DND-41 (cell line): ENCODE results near the gene COL15A1.

Experiments used
- ATAC-seq: fragments of 200-7000 bp; cut with Tn5 transposase; 3 replicates; pipeline ENCODE4 v1.9.1; 2021; ENCODE audit warnings: low read depth; ENCODE audit not compliant: insufficient read depth
- DNase-seq: peaks from one replicate; pipeline ENCODE4 v3.0.0-alpha.2; 2020
- H2AFZ ChIP-seq: 2 replicates; pipeline ENCODE4 v1.6.0; 2012; ENCODE audit warnings: low read depth, low read length
- H3K27ac ChIP-seq: 2 replicates; pipeline ENCODE4 v1.5.1; 2012; ENCODE audit warnings: low read length, inconsistent platforms
- H3K27me3 ChIP-seq: fragments of 200-600 bp; sonication (generic); 2 replicates; pipeline ENCODE4 v1.6.0; 2012; ENCODE audit warnings: low read length, mild to moderate bottlenecking, inconsistent platforms; ENCODE audit not compliant: insufficient read depth, poor library complexity
- H3K36me3 ChIP-seq: 2 replicates; pipeline ENCODE4 v1.5.1; 2012; ENCODE audit warnings: low read length, inconsistent platforms; ENCODE audit not compliant: insufficient read depth
- H3K4me1 ChIP-seq: 2 replicates; pipeline ENCODE4 v1.5.1; 2012; ENCODE audit warnings: mild to moderate bottlenecking, low read length; ENCODE audit not compliant: insufficient read depth
- H3K4me2 ChIP-seq: 2 replicates; pipeline ENCODE4 v1.6.0; 2012; ENCODE audit warnings: mild to moderate bottlenecking, moderate library complexity, low read length, inconsistent platforms; ENCODE audit not compliant: insufficient read depth
- H3K4me3 ChIP-seq, 2 experiments: fragments of 200-600 bp in 1 of 2; shearing (Covaris generic) in 1 of 2; 2 replicates each; pipeline ENCODE4 v1.5.1; 2012 to 2016; ENCODE audit warnings: inconsistent platforms in 2 of 2, low read length in 2 of 2, mild to moderate bottlenecking in 2 of 2, low read depth in 1 of 2, moderate library complexity in 1 of 2
- H3K79me2 ChIP-seq: 2 replicates; pipeline ENCODE4 v1.6.0; 2012; ENCODE audit warnings: low read length, inconsistent platforms; ENCODE audit not compliant: insufficient read depth
- H3K9ac ChIP-seq: 2 replicates; pipeline ENCODE4 v1.6.0; 2012; ENCODE audit warnings: low read depth, mild to moderate bottlenecking, inconsistent platforms, low read length, moderate library complexity
- H3K9me3 ChIP-seq: 2 replicates; pipeline ENCODE4 v1.5.1; 2012; ENCODE audit warnings: low read length, moderate library complexity, mild to moderate bottlenecking, inconsistent platforms; ENCODE audit not compliant: insufficient read depth, severe bottlenecking
- H4K20me1 ChIP-seq: 2 replicates; pipeline ENCODE4 v1.6.0; 2012; ENCODE audit warnings: low read length; ENCODE audit not compliant: insufficient read depth
- CTCF ChIP-seq: IDR thresholded peaks from 2 replicates; pipeline ENCODE4 v1.5.1; 2012; ENCODE audit warnings: borderline replicate concordance, low read length, moderate library complexity, mild to moderate bottlenecking; ENCODE audit not compliant: poor library complexity, severe bottlenecking; ENCODE audit errors: extremely low read depth
- EZH2 ChIP-seq: IDR thresholded peaks from 3 replicates; pipeline ENCODE4 v1.6.1; 2012; ENCODE audit warnings: borderline replicate concordance, low read depth, mild to moderate bottlenecking, moderate library complexity, low read length, inconsistent platforms; ENCODE audit not compliant: severe bottlenecking

COL15A1 gene

GRCh38 chr9:99042620-99043019 is 98.9 kb downstream of the COL15A1 start:
- no peak overlapping the region for H3K9ac ChIP-seq
- no peak overlapping the region for H3K4me2 ChIP-seq
- no peak overlapping the region for H3K27ac ChIP-seq
- DNase-seq (no peak), ATAC-seq (no peak)
- H3K27me3 ChIP-seq: no peaks in the 10 kb centered on the region
- H3K4me1 ChIP-seq: no peaks in the 10 kb centered on the region
- TF ChIP-seq EZH2 (no peak), CTCF (no peak)
- no peak overlapping the region for H2AFZ ChIP-seq
- H3K9me3 ChIP-seq: peaks cover 5% of the 10 kb centered on the region
- no peaks in the 10 kb centered on the region for H3K36me3 ChIP-seq
- no peak overlapping the region for H3K4me3 ChIP-seq
- H4K20me1 ChIP-seq: no peaks in the 10 kb centered on the region
- no peaks in the 10 kb centered on the region for H3K79me2 ChIP-seq

- Histone ChIP-seq H3K4me2 (no peak overlapping the region), H3K27ac (no peak overlapping the region), H3K79me2 (no peaks in the 10 kb centered on the region), H3K9me3 (peaks cover 5% of the 10 kb centered on the region), H4K20me1 (no peaks in the 10 kb centered on the region), H2AFZ (no peak overlapping the region), H3K4me3 (no peak overlapping the region), H3K9ac (no peak overlapping the region), H3K36me3 (no peaks in the 10 kb centered on the region), H3K27me3 (no peaks in the 10 kb centered on the region), H3K4me1 (no peaks in the 10 kb centered on the region)
- ATAC-seq (no peak), DNase-seq (no peak)
- no peak for TF ChIP-seq EZH2
- TF ChIP-seq CTCF: no peak
These were observed 101.1 kb downstream of the COL15A1 start for GRCh38 chr9:99044827-99045226.

GRCh38 chr9:99046068-99046467 is 102.4 kb downstream of the COL15A1 start:
- H3K27me3 ChIP-seq: no peaks in the 10 kb centered on the region
- H3K4me3 ChIP-seq: no peak overlapping the region
- no peaks in the 10 kb centered on the region for H3K79me2 ChIP-seq
- H4K20me1 ChIP-seq: no peaks in the 10 kb centered on the region
- ATAC-seq: no peak
- no peak for TF ChIP-seq EZH2
- no peak for TF ChIP-seq CTCF
- H3K27ac ChIP-seq: no peak overlapping the region
- no peaks in the 10 kb centered on the region for H3K36me3 ChIP-seq
- H3K9me3 ChIP-seq: peaks cover 5% of the 10 kb centered on the region
- no peak overlapping the region for H2AFZ ChIP-seq
- no peak overlapping the region for H3K4me2 ChIP-seq
- H3K9ac ChIP-seq: no peak overlapping the region
- DNase-seq: no peak
- H3K4me1 ChIP-seq: no peaks in the 10 kb centered on the region

- no peak overlapping the region for H3K4me2 ChIP-seq
- no peaks in the 10 kb centered on the region for H3K4me1 ChIP-seq
- no peak for ATAC-seq
These were observed 102.9 kb downstream of the COL15A1 start for GRCh38 chr9:99046542-99047071.

More at GRCh38 chr9:99046542-99047071, 102.9 kb downstream of the COL15A1 start:
- DNase-seq: no peak
- H3K27me3 ChIP-seq: no peaks in the 10 kb centered on the region
- H3K9ac ChIP-seq: no peak overlapping the region
- H3K9me3 ChIP-seq: peaks cover 5% of the 10 kb centered on the region
- H3K79me2 ChIP-seq: no peaks in the 10 kb centered on the region
- no peak overlapping the region for H2AFZ ChIP-seq
- no peaks in the 10 kb centered on the region for H4K20me1 ChIP-seq
- TF ChIP-seq EZH2: no peak
- no peak for TF ChIP-seq CTCF
- H3K36me3 ChIP-seq: no peaks in the 10 kb centered on the region
- H3K27ac ChIP-seq: no peak overlapping the region
- H3K4me3 ChIP-seq: no peak overlapping the region
